HG02981 (cell line): ENCODE measurements around the gene MCC.

Experiments used
- ATAC-seq: cut with Tn5 transposase; IDR thresholded peaks from one replicate; pipeline ENCODE4 v1.9.1; 2021; ENCODE audit warnings: mild to moderate bottlenecking, moderate library complexity; ENCODE audit not compliant: unreplicated experiment

MCC gene

DNA sequence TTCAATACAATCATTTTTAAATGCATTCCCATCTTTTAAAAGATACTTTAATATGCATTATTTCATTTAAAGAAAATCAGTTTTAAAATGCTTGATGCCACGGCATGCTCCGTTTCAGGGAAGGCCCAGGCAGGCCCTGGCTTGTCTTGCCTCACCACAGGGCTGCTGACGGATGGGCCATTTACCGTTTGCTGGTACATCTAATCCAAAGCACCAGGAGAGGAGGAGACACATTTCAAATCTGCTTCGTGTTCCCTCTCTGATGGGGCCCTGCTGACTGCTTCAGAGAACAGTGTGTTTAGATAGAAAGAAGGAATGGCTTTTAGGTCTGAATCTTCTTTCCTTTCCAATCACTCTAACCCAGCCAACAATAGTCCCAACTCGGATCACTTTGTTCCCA, 326.4 kb downstream of the MCC start:
- no peak for ATAC-seq

DNA sequence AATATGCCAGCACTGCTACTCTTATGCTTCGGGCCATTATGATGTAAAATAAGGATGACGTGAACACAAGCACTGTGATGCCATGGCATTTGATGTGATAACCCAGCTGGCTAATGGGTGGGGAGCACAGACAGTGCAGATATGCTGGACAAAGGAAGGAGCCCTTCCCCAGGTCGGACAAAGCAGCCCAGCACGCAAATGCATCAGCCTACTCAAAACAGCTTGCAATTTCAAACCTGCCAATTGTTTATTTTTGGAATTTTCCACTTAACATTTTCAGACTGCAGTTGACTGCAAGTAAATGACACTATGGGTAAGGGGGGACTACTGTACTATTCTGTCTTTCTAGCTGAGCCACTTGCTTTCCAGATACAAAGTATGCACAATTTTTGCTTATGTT, 330.4 kb downstream of the MCC start:
- ATAC-seq = no peak

DNA sequence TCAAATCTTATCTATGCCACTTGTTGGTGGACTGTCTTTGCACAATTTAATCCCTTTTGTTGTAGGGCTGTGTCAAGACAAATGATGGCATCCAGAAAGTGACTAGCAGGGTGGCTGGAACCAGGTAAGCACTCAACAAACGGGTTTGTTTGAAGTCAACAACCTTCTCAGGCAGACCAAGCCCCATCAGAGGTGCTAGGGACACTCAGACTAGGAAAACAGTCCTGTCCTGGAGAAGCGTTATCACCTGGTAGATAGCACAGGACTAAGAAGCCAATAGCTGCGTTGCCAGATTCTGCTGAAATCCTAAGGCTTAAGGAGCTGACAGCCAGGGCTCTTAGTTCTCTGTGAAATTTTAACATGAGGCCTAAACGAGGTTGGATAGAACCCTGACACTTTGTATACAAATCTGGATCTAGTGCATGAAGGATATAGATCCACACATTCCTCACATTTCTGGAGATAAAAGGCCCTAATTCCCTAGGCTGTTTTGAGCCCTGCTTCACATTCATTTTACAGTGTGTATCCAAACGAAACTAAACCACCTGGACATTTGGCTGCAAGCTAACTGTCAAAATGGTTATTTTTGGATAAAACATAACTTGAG, 331.9 kb downstream of the MCC start:
- no peak for ATAC-seq

DNA sequence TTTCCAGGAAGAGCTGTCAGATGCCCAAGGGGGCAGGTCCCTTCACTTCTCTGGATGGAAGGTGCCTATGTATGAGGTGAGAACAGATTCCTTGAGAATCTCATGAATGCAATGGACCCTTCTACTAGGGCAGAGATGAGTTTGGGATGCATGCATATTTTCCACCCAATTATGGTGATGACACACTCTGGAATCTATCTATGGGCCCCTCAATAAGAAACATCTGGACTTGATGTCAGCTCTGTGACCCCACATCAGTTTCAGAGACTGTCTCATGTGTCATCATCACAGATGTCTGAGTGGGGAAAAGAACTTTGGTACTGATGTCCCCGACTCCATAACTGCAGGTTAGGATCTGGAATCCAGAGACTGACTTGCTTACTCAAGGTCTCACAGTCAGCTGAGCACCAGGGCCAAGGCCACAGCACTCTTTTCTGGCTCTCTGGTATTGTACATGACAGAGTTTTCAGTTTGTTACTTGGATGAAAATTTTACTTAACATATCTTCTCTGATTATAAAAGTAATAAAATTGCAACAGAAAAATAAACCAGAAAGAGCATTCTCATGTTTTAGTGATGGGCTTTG, 334.6 kb downstream of the MCC start:
- ATAC-seq = no peak

DNA sequence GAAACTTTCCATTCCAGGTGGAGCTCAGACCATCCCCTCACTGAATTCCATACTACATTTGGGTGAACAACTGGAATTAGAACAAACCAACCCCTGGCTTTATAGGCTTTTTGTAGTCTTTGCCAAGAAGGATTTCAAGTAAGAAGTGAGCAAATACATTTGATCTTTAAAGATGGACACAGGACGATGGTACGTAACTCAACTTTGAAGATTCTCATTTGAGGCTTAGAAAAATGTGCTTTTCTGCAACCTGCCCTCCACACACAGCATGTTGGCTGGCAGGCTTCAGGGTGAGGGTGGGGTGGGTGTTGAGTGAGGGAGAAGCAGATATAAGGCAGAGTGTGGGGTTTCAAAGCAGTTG, 335.9 kb downstream of the MCC start:
- ATAC-seq = no peak

DNA sequence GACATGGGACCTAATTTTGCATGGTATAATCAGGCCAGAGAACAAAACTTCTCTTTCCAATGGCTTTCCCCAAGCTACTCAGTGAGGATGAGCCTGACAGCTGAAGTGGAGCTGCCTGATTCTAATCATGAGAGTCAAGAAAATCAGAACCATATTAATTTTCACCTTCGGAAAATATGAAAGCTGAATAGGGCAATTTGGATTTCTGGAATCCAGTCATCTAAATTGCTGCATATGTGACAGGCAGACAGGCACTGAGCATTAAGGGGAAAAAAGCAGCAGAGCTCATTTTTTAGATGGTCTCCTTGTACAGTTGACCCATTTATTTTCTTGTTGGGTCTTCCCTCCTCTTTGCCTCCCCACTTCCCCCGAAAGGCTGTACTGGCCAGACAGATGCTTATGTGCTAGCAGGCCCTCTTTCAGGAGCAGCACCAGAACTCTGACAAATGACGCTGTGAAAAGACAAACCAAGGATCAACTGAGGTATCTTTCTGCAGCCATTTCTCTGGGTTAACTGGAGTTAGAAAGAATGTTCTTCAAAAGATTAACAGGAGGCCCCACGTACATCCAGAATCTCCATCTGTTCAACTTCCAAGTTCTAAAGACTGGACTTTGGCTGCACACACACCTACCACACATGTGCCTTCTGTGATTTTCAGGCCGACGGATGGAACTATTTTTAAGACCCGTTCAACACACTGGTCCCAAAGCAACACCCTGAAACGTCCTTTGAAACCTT, 336.4 kb downstream of the MCC start:
- no peak for ATAC-seq

DNA sequence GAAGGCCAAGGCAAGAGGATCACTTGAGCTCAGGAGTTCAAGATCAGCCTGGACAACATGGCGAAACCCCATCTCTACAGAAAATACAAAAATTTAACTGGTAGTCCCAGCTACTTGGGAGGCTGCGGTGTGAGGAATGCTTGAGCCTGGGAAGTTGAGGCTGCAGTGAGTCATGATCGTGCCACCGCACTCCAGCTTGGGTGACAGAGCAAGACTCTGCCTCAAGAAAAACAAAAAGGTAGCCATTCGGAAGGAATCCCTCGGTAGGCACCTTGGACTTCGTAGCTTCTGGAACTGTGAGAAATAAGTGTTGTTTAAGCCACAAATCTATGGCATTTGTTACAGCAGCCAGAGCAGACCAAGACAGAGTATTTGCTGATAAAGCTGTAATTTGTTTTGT, 337.4 kb downstream of the MCC start:
- no peak for ATAC-seq

DNA sequence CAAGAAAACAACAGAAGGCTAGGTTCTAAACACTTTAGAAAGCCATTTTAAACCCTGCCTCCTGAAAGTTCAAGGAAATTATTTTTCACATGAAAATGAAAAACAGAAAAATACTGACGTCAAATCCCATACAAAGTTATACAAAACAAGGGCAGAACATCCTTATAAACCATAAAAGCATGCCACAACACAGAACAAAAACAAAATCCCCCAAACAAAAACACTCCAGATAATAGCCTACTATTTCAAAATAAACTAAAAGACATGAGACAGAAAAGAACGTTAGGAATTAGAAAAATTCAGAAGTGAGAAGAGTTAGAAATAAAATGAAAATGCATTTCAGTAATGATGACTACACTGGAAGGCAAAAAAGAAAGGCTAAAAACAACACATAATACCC, 338.0 kb downstream of the MCC start:
- no peak for ATAC-seq

DNA sequence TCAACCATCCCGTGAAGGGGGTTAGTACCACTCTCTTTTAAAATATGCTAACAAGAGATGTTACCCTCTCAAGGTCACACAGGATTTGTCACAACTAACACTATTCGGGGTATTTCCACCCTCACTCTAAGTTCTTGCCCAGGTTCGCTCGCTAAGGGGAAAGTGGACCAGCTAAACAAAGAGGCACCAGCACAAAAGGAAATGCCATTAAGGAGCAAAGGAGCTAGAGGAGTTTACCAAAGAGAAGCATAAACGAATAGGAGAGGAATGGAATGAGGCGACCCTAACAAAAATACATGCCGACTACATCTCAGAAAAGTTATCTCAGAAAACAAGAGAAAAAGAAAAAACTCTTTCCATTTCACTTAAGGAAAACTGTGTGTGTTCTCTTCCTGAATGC, 340.7 kb downstream of the MCC start:
- no peak for ATAC-seq

DNA sequence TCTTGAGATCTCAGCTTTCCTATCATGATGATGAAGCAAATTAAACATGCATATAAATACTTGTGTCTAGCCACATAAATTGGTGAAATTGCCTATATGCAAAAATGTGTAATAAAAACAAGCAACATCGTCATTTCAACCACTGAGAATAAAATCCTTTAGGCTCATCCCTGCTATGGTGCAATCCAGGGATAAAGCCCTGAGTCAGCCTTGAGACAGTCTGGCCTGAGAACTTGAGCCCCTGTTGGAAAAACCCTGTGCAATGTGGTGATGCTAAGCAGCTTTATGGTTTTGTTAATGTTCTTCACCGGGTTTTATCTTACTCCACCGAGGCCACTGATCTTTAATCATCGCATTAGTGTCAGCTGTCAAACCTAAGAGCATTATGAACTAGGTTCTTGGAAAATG, 341.1 kb downstream of the MCC start:
- ATAC-seq = no peak

DNA sequence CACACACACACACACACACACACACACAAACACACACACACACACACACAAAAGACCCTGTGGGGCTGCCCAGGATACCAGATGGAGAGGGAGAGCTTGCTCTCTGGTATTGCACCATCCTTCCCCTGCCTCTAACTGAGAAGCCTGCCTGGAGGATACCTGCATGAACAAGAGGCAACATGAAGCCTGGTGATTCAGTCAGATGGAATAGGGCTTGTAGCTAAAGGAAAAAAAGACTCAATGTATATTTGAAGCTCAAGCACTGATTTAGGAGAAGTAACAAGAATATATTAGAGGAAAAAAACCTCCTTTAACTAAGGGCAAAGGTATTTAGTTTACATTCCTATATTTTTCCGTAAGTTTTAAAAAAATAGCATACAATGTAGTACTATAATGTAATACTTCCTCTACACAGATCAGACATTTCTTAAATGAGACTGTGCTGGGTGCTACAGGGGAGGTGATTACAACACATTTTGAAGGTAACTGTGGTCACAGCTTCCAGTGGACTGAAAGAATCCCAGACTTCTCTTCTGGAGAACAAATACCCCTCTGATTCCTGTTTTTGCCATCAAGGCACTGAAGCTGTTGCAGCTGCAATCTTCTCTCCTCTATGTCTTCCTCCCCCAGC, 342.4 kb downstream of the MCC start:
- no peak for ATAC-seq

DNA sequence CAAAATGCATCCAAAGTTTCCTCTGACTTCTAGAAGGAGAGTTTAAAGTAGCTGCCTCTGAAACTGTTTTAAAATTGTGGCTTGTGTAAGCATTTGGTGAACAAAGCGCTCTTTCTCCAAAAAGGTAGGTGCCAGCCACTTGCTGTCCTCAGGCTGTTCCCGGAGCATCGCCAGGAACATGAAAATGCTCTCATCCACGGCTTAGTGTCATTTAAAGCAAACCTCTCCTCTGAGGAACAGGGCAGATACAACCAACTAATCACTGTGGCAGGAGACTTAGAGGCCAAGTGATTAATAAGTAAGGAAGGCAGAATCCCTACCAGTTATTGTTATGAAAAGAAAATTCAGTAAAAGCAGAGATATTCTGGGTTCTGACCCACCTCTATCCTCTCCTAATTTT, 346.1 kb downstream of the MCC start:
- ATAC-seq = no peak

DNA sequence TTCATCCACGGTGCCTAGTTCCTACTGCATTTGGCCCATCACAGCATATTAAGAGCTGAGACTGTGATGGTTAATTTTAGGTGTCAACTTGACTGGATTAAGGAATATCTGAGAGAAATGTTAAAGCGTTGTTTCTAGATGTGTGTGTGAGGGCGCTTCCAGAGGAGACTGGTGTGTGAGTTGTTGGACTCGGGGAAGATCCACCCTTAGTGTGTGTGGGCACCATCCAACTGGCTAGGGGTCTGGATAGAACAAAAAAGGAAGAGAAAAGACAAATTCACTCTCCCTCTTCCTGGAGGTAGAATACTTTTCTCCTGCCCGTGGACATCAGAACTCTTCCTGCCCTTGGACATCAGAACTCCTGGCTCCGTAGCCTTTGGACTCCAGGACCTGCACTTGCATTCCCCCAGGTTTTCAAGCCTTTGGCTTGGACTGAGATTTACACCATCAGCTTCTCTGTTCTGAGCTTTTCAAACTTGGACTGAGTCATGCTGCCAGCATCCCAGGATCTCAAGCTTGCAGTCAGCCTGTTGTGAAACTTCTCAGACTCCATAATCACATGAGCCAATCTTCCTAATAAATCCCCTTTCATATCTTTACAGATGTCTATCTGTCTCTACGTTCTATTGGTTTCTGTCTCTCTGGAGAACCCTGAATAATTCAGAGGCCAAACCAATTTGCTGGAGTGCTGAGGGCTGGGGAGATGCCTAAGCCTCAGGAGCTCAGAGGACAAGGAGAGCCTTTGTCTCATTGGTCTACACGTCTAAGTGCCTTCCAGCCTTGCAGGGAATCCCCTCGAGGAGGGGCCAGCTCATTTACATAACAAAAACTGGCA, 347.2 kb downstream of the MCC start:
- no peak for ATAC-seq

DNA sequence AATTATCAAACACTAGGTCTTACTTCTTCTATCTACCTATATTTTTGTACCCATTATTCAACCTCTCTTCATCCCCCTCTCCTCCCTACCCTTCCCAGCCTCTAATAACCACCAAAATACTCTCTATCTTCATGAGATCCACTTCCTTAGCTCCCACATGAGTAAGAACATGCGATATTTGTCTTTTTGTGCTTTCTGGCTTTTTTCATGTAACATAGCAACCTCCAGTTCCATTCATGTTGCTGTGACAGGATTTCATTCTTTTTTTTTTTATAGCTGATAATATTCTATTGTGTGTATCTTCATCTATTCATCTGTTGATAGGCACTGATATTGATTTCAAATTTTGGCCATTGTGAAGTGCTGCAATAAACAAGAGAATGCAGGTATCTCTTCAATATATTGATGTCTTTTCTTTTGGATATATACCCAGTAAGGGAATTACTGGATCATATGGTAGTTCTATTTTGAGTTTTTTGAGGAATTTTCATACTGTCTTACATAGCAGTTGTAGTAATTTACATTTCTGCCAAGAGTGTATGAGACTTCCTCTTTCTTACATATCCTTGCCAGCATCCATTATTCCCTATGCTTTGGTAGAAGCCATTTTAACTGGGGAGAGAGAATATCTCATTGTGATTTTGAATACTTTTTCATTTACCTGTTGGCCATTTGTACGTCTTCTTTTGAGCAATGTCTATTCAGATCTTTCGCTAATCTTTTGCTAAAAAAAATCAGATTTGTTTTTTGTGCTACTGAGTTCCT, 354.9 kb downstream of the MCC start:
- no peak for ATAC-seq

DNA sequence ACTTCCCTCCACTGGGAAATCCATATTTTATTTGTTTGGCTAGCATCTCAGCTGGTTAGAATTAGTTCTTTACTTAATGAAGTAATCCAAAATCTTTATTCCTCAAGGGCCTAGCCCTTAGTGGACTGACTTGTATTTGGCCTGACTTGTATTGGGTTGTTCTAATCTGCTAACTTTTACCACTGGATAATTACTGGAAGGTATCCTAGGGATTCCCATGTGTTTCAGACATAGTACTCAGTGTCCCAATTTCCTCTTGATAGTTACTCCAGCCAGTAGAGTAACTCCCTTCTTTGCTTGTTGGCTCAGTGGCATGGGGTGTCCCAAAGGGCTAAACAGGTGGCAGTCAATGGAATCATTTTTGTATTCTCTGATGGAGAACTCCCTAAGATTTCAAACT, 355.7 kb downstream of the MCC start:
- no peak for ATAC-seq

DNA sequence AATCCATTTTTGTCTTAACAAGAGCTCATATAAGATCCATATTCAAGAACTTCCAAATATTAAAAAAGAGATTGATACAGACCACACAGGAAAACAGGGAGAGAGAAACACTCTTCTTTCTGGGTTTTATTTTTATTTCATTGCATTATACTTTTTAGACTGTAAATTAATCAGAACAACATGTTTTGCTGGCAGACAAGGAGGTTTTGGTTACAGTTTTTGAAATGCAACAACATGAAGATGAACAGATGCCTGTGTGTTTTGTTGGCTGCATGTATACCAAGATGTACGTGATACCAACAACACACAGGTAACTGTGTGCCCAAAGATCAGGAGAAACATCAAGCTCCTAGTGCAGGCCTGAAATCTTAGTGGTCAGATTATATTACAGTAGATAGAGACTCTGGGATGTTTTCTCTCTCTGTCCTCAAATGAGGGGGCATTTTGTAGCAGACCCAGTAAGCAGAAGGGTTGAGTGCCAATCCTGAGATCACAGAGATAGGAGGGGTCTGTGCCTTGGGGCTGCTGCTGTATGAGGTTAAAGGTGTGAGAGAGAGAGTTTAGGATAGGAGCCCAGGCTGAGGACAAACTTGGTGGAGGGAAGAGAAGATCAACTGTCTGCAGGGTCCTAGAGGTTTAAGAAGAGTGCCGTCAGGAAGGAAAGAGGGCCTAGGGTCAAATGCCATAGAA, 359.5 kb downstream of the MCC start:
- no peak for ATAC-seq

DNA sequence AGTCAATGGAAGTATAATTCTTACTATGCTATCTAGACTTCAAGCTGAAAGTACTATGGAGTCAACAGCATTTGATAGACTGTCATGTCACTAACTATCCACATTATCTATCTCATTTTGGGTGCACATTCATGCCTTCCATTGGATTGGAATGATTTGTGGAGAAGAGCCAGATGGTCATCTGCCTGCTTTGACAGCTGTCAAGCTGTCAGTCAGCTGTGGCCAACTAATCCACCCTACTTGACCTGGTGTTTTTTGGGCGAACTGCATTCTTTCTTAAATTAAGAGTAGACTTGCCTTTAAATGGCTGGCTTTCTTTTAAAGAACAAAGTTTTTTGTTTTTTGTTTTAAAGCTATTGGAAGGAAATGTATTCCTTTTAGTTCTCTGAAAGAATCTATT, 360.2 kb downstream of the MCC start:
- no peak for ATAC-seq

DNA sequence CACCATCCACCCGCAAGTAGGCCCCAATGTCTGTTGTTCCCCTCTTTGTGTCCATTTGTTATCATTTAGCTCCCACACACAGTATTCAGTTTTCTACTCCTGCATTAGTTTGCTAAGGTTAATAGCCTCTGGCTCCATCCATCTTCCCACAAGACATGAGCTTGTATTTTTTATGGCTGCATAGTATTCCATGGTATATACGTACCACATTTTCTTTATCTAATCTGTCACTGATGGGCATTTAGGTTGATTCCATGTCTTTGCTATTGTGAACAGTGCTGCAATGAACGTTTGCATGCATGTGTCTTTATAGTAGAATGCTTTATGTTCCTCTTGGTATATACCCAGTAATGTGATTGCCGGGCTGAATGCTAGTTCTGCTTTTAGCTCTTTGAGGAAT, 361.2 kb downstream of the MCC start:
- no peak for ATAC-seq

DNA sequence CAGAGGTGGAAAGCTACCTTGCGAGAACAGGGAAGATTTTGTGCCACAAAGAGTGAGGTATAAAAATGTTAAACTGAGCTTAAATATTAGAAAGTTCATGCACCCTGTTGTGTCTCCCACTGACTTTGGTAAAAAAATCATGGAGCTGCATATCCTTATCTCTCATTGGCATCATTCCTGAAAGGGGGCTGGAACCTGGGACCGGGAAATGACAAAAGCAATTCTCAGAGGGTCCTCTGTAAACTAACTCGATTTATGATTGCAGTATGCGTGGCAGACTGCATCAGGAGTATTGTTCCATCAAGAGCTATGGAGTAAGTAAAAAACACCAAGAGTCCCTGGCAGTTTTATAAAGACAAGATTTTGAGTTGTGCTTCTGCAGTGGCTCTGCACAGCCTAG, 362.9 kb downstream of the MCC start:
- no peak for ATAC-seq

DNA sequence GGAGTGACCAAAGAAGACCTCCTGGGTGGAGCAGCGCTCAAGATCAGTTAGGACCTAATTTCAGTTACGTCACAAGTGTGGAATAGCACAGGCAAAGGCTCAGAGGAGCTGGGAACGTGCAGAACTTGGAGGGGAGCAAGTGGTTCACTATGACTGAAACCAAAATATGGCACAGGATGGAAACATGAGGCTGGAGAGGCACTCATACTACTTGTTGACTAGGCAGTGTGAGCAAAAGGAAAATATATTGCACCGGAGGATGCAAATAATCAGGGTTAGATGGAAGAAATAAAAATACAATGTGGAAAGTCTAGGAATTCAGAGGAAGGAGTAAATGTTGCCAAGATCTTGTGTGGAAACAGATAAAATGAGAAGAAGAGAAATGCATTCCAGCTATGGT, 363.3 kb downstream of the MCC start:
- ATAC-seq = no peak
